Stimulated activated CD8-positive, alpha-beta memory T cell treated with anti-CD3 and anti-CD28 coated beads, Interleukin-15, amount 100 ng/mL, for 1 hour (primary cell): ENCODE measurements around the gene KCNQ1.

Source experiments
- DNase-seq: peaks from one replicate; pipeline ENCODE4 v3.0.0-alpha.2; 2020; ENCODE audit warnings: low read depth

The KCNQ1 gene

GRCh38 chr11:2825889-2826678, 381.3 kb downstream of the KCNQ1 start:
- no peak for DNase-seq

- no peak for DNase-seq
Observed at GRCh38 chr11:2826679-2827056, 381.9 kb downstream of the KCNQ1 start.

- no peak for DNase-seq
Observed at GRCh38 chr11:2827256-2827655, 382.4 kb downstream of the KCNQ1 start.

GRCh38 chr11:2827792-2828191, 383.0 kb downstream of the KCNQ1 start:
- DNase-seq = no peak

- no peak for DNase-seq
Observed at GRCh38 chr11:2828585-2829330, 383.9 kb downstream of the KCNQ1 start.

GRCh38 chr11:2830030-2830812, 385.4 kb downstream of the KCNQ1 start:
- DNase-seq = no peak

- no peak for DNase-seq
Observed at GRCh38 chr11:2830886-2831285, 386.1 kb downstream of the KCNQ1 start.

GRCh38 chr11:2831781-2832532, 387.1 kb downstream of the KCNQ1 start:
- no peak for DNase-seq

GRCh38 chr11:2832533-2833020, 387.8 kb downstream of the KCNQ1 start:
- no peak for DNase-seq

GRCh38 chr11:2833051-2833715, 388.4 kb downstream of the KCNQ1 start:
- DNase-seq = no peak

GRCh38 chr11:2833716-2834502, 389.1 kb downstream of the KCNQ1 start:
- no peak for DNase-seq

- DNase-seq = no peak
Observed at GRCh38 chr11:2834503-2835273, 389.9 kb downstream of the KCNQ1 start.

- DNase-seq = no peak
Observed at GRCh38 chr11:2835296-2835695, 390.5 kb downstream of the KCNQ1 start.

GRCh38 chr11:2835751-2836150, 390.9 kb downstream of the KCNQ1 start:
- DNase-seq = no peak

GRCh38 chr11:2836315-2837095, 391.7 kb downstream of the KCNQ1 start:
- no peak for DNase-seq

- no peak for DNase-seq
Observed at GRCh38 chr11:2837096-2837601, 392.3 kb downstream of the KCNQ1 start.

GRCh38 chr11:2837651-2838050, 392.8 kb downstream of the KCNQ1 start:
- no peak for DNase-seq

GRCh38 chr11:2838091-2838490, 393.3 kb downstream of the KCNQ1 start:
- DNase-seq = no peak
